Astrocyte (in vitro differentiated cells and primary cell): Measurements from ENCODE around the gene WDR47. TPM values are rescaled to one million over a fixed set of nuclear protein-coding genes. Genes with fewer than 3 reads are reported as not detected.

Source experiments
- DNase-seq: peaks from one replicate; pipeline ENCODE4 v3.0.0-alpha.2; 2010; ENCODE audit warnings: low read depth
- FAIRE-seq: peaks from 2 replicates; lab custom pipeline; 2011; peaks lifted over from hg19 to GRCh38; lab: Jason Lieb, UNC
- H2AFZ ChIP-seq: 2 replicates; pipeline ENCODE4 v1.6.0; 2012; ENCODE audit warnings: low read depth, low read length, inconsistent platforms
- H3K27ac ChIP-seq: 2 replicates; pipeline ENCODE4 v1.5.1; 2011; ENCODE audit warnings: low read depth, low read length, inconsistent platforms
- H3K27me3 ChIP-seq: 2 replicates; pipeline ENCODE4 v1.6.0; 2011; ENCODE audit warnings: low read length, inconsistent platforms; ENCODE audit not compliant: insufficient read depth
- H3K36me3 ChIP-seq: 2 replicates; pipeline ENCODE4 v1.5.1; 2011; ENCODE audit warnings: low read length, inconsistent platforms; ENCODE audit not compliant: insufficient read depth
- H3K4me1 ChIP-seq: 2 replicates; pipeline ENCODE4 v1.5.1; 2011; ENCODE audit warnings: low read length, inconsistent platforms; ENCODE audit not compliant: insufficient read depth
- H3K4me2 ChIP-seq: 2 replicates; pipeline ENCODE4 v1.6.0; 2012; ENCODE audit warnings: low read length, inconsistent platforms
- H3K4me3 ChIP-seq: 2 replicates; pipeline ENCODE4 v1.5.1; 2011; ENCODE audit warnings: low read depth, mild to moderate bottlenecking, low read length, inconsistent platforms; ENCODE audit not compliant: insufficient read depth
- H3K79me2 ChIP-seq: 2 replicates; pipeline ENCODE4 v1.6.0; 2012; ENCODE audit warnings: mild to moderate bottlenecking, low read length, inconsistent platforms; ENCODE audit not compliant: insufficient read depth
- H3K9ac ChIP-seq: 2 replicates; pipeline ENCODE4 v1.6.0; 2012; ENCODE audit warnings: mild to moderate bottlenecking, low read length, inconsistent platforms
- H3K9me3 ChIP-seq: 2 replicates; pipeline ENCODE4 v1.5.1; 2012; ENCODE audit warnings: low read depth, mild to moderate bottlenecking, low read length, inconsistent platforms; ENCODE audit not compliant: insufficient read depth
- H4K20me1 ChIP-seq: 2 replicates; pipeline ENCODE4 v1.6.0; 2012; ENCODE audit warnings: low read length, inconsistent platforms; ENCODE audit not compliant: insufficient read depth
- H3K27ac Mint-ChIP-seq: one replicate; pipeline ENCODE4 v1.8.0; 2021; ENCODE audit warnings: mild to moderate bottlenecking, mixed read lengths; ENCODE audit not compliant: unreplicated experiment
- H3K27me3 Mint-ChIP-seq: one replicate; pipeline ENCODE4 v1.8.0; 2021; ENCODE audit warnings: low read depth, mixed read lengths; ENCODE audit not compliant: unreplicated experiment
- H3K36me3 Mint-ChIP-seq: one replicate; pipeline ENCODE4 v1.8.0; 2021; ENCODE audit warnings: low read depth, mixed read lengths; ENCODE audit not compliant: unreplicated experiment
- H3K4me1 Mint-ChIP-seq: one replicate; pipeline ENCODE4 v1.8.0; 2021; ENCODE audit warnings: low read depth, mixed read lengths; ENCODE audit not compliant: unreplicated experiment
- H3K4me3 Mint-ChIP-seq: one replicate; pipeline ENCODE4 v1.8.0; 2021; ENCODE audit warnings: mild to moderate bottlenecking, moderate library complexity, mixed read lengths; ENCODE audit not compliant: unreplicated experiment
- H3K9me3 Mint-ChIP-seq: one replicate; pipeline ENCODE4 v1.8.0; 2021; ENCODE audit warnings: mild to moderate bottlenecking, mixed read lengths; ENCODE audit not compliant: unreplicated experiment
- CTCF ChIP-seq: IDR thresholded peaks from 2 replicates; pipeline ENCODE4 v1.5.1; 2011; ENCODE audit warnings: low read depth, mild to moderate bottlenecking, inconsistent platforms, low read length, moderate library complexity; ENCODE audit not compliant: insufficient read depth
- EZH2 ChIP-seq: IDR thresholded peaks from 2 replicates; pipeline ENCODE4 v1.6.1; 2012; ENCODE audit warnings: mild to moderate bottlenecking, low read length, inconsistent platforms; ENCODE audit not compliant: insufficient read depth
- total RNA-seq: library from RNA; stranded (reverse); gene quantifications from 2 replicates; pipeline ENCODE4 v1.2.1, GENCODE V29; 2021

Gene WDR47
- total RNA-seq, 1 donor from 2014 or later, result 34.2 TPM

- no peak overlapping the region for H2AFZ ChIP-seq
- Mint-ChIP-seq H3K4me3 (peak overlapping the region; percentile 86), H3K27ac (peak overlapping the region; percentile 78), H3K36me3 (peaks cover 5% of the 10 kb centered on the region), H3K27me3 (no peaks in the 10 kb centered on the region), H3K4me1 (peaks cover 7% of the 10 kb centered on the region), H3K9me3 (no peaks in the 10 kb centered on the region)
- no peaks in the 10 kb centered on the region for H3K9me3 ChIP-seq
- H3K36me3 ChIP-seq, result no peaks in the 10 kb centered on the region
- TF ChIP-seq CTCF (no peak), EZH2 (no peak)
- FAIRE-seq (no peak), DNase-seq (no peak)
- H3K27me3 ChIP-seq, result no peaks in the 10 kb centered on the region
- H3K4me1 ChIP-seq, result peaks cover 8% of the 10 kb centered on the region
- no peak overlapping the region for H3K27ac ChIP-seq
- H3K79me2 ChIP-seq, result peaks cover 41% of the 10 kb centered on the region
- peaks cover 22% of the 10 kb centered on the region for H4K20me1 ChIP-seq
- peak overlapping the region; percentile 85 for H3K4me3 ChIP-seq
- peak overlapping the region; percentile 92 for H3K9ac ChIP-seq
- H3K4me2 ChIP-seq, result peak overlapping the region; percentile 92
These were observed 80.0 kb downstream of the WDR47 start for GRCh38 chr1:108961752-108962486.

- Mint-ChIP-seq H3K9me3 (no peaks in the 10 kb centered on the region), H3K4me3 (no peak overlapping the region), H3K36me3 (peaks cover 5% of the 10 kb centered on the region), H3K4me1 (peaks cover 9% of the 10 kb centered on the region), H3K27ac (no peak overlapping the region), H3K27me3 (no peaks in the 10 kb centered on the region)
- H3K4me2 ChIP-seq, result no peak overlapping the region
- peaks cover 8% of the 10 kb centered on the region for H3K4me1 ChIP-seq
- FAIRE-seq, result no peak
- H3K27me3 ChIP-seq, result no peaks in the 10 kb centered on the region
- peaks cover 23% of the 10 kb centered on the region for H4K20me1 ChIP-seq
- H3K9ac ChIP-seq, result no peak overlapping the region
- DNase-seq, result no peak
- no peak overlapping the region for H3K4me3 ChIP-seq
- H3K9me3 ChIP-seq, result no peaks in the 10 kb centered on the region
- no peak overlapping the region for H3K27ac ChIP-seq
- peaks cover 42% of the 10 kb centered on the region for H3K79me2 ChIP-seq
- H2AFZ ChIP-seq, result no peak overlapping the region
- H3K36me3 ChIP-seq, result no peaks in the 10 kb centered on the region
- TF ChIP-seq EZH2 (no peak), CTCF (no peak)
These were observed 80.7 kb downstream of the WDR47 start for GRCh38 chr1:108961198-108961597.

GRCh38 chr1:108960719-108961118 is 81.2 kb downstream of the WDR47 start:
- Mint-ChIP-seq H3K27me3 (no peaks in the 10 kb centered on the region), H3K27ac (no peak overlapping the region), H3K9me3 (no peaks in the 10 kb centered on the region), H3K4me3 (no peak overlapping the region), H3K4me1 (peaks cover 11% of the 10 kb centered on the region), H3K36me3 (peaks cover 6% of the 10 kb centered on the region)
- DNase-seq (no peak), FAIRE-seq (no peak)
- H3K4me1 ChIP-seq, result peaks cover 8% of the 10 kb centered on the region
- H3K9me3 ChIP-seq, result no peaks in the 10 kb centered on the region
- peaks cover 28% of the 10 kb centered on the region for H4K20me1 ChIP-seq
- no peaks in the 10 kb centered on the region for H3K27me3 ChIP-seq
- H3K79me2 ChIP-seq, result peaks cover 46% of the 10 kb centered on the region
- no peak overlapping the region for H2AFZ ChIP-seq
- no peaks in the 10 kb centered on the region for H3K36me3 ChIP-seq
- H3K9ac ChIP-seq, result no peak overlapping the region
- H3K4me2 ChIP-seq, result no peak overlapping the region
- TF ChIP-seq CTCF, result no peak
- TF ChIP-seq EZH2, result no peak
- no peak overlapping the region for H3K27ac ChIP-seq
- no peak overlapping the region for H3K4me3 ChIP-seq
